HG02571 (cell line): ENCODE data around the gene PCBP3.
"Not testable (repeated sequence)": the region's sequence is repeated elsewhere in the genome, so short reads cannot be mapped to it uniquely, and the experiment has no call there.

ENCODE experiments used
- ATAC-seq: cut with Tn5 transposase; IDR thresholded peaks from one replicate; pipeline ENCODE4 v1.9.1; 2021; ENCODE audit warnings: mild to moderate bottlenecking, moderate library complexity; ENCODE audit not compliant: unreplicated experiment

PCBP3 gene

DNA sequence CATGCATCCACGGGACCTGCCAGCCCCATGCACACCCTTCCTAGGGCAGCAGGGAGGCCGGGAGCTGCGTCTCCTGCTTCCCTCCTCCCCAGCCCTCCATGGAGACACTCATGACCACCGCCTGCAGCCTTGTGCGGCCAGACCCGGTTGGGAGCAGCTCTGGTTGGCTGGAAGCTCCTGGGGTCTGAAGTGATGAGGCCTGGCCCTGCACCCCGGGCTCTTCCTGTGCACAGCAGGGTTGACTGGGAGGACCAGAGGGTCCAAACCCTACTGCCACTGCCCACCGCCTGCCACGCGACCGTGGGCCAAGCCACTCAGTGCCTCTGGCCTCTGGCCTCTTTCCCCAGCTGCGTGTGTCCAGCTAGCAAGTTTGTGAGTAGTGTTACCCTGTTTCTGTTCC lies 226.9 kb downstream of the PCBP3 start:
- no peak for ATAC-seq

DNA sequence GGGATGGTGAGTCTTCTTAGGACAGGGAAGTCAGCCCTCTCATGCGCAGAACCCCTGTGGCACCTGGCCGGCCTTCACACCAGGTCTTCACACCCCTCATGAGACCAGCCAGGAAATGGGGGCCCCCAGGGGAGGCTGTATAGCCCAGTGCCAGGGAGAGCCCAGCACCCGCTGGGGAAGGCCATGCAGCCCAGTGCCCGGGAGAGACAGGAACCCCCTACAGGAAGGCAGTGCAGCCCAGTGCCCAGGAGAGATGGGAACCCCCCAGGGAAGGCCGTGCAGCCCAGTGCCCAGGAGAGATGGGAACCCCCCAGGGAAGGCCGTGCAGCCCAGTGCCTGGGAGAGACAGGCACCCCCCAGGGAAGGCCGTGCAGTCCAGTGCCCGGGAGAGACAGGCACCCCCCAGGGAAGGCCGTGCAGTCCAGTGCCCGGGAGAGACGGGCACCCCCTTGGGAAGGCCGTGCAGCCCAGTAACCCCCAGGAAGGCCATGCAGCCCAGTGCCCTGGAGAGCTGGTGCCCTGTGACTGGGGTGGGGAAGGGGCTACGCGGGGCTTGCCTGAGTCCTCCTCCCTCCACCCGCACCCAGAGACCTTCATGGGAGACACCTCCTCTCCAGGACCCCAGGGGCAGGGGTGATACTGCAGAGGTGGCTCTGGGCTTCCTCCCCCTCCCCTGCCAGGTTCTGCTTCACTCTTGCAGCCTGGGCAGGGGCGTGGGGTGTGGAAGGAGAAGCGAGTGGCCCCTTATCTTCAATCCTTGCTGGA lies 227.5 kb downstream of the PCBP3 start:
- ATAC-seq: no peak

DNA sequence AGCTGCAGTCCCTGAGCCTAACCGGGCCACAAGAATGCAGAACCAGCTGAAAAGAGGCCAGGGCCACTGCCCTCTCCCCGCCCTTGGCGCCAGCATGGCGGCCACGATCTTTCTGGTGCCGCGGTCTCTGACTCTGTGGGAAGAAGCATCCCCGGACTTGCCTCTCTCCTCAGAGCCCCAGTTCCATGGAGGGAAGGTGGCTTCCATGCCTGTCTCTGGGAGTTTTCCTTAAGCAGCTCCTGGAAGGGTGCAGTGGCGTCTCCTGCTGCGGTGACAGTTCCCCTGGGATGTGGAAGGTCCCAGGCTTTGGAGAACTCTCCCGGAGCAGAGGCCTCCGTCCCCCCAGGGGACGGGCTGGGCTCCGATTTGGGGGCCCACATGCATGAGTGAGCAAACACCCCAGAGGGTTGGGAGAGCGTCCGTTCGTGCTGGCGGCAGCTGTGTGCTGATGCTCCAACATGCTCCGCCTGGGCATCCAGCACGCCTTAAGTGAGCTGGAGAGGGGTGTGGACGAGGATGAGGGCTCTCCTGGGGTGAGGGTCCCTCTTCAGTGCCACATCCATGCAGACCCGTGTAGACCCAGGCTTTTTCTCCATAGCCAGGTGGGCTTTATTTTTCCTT lies 228.2 kb downstream of the PCBP3 start:
- no peak for ATAC-seq

DNA sequence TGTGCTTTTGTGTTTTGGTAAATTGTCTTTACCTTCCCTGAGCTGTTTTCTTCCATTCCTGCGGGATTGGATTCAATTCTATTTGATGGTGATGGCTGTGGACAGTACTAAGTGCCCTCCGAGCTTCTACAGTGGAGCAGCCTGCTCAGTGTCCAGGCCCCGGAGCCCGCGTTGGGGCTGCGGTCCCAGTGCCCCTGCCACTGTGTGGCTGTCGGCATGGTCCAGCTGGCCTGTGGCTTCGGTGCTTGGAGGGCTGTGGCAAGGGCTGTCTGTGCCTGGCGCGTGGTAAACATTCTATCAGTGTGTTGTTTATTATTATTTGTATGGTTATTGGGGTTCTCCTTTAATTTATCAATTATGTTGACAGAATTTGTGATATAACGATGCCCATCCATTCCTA lies 228.9 kb downstream of the PCBP3 start:
- no peak for ATAC-seq

DNA sequence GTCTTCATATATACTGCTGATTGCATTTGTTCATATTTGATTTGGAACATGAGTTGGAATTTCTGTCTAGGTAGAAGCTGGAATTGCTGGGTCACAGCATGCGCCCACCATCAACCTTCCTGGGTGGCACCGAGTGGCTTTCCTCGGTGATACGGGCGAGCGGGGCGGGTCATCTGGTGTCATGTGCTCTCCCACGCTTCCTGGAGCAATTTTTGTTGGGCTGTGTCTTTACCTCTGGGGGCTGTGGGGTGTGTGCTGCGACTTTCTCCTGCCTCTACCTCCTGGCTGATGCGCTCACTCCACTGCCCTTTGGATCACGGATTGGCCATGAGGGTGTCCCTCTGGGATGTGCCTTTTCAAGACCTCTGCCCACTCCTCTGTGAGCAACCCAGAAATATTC lies 229.4 kb downstream of the PCBP3 start:
- no peak for ATAC-seq

DNA sequence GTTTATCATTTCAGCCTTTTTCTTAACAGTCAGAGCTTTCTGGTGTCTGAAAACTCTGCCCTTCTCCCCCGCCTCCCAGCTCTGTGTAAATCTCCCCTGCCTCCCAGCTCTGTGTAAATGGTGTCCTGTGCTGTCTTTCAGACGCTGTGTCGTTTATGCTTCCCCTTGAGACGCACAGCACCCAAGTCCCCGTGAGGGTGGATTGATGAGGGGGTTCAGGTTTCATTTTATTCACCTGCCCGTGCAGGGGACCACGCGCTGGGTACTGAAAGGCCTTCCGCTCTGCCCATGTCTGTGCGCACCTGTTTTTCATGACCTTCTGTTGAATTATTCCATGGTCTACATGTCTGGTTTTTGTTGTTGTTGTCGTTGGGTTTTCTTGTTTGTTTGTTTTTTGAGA lies 229.9 kb downstream of the PCBP3 start:
- no peak for ATAC-seq

DNA sequence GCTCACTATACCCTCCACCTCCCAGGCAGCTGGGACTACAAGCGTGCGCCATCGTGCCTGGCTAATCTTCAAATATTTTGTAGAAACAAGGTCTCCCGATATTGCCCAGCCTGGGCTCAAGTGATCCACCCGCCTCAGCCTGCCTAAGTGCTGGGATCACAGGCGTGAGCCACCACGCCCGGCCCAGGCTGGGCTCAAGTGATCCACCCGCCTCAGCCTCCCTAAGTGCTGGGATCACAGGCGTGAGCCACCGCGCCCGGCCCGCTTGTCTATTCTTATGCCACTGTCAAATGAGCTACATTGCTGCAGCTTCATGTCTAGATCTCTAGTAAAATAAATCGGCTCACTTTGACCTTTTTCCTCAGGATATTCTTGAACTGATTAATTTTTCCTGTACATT lies 230.3 kb downstream of the PCBP3 start:
- no peak for ATAC-seq

DNA sequence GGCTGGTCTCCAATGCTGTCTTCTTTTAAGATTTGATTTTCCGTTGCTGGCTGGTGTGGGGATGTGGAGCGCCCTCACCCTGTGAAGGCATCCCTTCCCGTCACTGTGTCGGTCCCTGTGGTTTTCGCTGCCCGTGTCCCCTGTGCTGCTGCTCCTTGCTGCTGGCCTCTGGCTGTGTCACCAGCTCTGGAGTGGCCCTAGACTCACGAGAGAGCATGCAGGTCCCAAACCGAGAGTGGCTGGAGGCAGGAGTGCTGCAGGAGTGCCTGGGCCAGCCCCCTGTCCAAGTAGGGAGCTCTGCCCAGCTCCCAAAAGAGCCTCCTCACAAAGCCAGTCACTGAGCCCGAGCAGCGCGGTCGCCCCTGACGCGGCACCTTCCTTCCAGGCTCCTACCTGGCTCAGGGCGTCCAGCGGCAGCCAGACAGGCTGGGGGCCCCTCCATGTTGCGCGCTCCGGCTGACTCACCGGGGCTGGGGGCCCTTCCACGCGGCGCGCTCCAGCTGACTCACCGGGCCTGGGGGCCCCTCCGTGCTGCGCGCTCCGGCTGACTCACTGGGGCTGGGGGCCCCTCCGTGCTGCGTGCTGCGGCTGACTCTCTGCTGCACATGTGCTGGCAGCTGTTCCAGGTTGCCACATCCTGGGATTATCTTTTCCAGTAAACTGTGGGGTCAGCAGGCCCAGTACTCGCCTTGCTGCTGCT lies 231.3 kb downstream of the PCBP3 start:
- ATAC-seq: no peak

DNA sequence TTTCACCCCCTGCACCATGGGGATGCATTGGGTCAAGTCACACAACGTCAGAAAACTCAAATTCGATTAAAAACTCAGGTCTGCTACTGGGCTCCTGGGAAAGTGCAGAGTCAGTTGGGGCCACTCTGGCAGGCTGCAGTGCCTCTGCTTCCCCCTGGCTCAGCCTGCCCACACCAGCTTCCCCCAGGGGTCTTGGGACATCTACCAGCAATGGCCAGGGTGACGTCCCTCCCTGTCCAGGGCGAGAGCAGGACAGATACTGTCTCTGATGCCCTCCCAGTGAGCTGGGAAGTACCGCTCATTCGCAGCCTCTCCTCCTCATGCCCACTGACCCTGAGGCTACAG lies 231.9 kb downstream of the PCBP3 start:
- no peak for ATAC-seq

DNA sequence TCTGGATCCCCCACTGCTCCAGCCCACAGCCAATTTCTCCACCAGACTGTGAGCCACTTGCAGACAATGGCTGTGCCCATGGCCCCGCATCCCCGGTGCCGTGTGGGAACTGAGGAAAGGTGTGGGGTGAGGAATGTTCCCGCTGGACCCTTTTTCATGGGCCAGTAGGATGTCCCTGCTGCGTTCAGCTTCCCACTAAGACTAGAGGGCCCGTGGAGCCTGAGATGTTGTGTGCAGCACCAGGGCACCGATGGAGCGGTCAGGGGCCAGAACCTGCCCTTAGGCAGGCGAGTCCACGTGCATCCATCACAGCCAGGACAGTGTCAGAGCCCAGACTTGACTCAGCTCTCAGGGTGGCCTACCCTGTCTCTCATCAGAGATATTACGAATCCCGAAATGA lies 232.4 kb downstream of the PCBP3 start:
- no peak for ATAC-seq

DNA sequence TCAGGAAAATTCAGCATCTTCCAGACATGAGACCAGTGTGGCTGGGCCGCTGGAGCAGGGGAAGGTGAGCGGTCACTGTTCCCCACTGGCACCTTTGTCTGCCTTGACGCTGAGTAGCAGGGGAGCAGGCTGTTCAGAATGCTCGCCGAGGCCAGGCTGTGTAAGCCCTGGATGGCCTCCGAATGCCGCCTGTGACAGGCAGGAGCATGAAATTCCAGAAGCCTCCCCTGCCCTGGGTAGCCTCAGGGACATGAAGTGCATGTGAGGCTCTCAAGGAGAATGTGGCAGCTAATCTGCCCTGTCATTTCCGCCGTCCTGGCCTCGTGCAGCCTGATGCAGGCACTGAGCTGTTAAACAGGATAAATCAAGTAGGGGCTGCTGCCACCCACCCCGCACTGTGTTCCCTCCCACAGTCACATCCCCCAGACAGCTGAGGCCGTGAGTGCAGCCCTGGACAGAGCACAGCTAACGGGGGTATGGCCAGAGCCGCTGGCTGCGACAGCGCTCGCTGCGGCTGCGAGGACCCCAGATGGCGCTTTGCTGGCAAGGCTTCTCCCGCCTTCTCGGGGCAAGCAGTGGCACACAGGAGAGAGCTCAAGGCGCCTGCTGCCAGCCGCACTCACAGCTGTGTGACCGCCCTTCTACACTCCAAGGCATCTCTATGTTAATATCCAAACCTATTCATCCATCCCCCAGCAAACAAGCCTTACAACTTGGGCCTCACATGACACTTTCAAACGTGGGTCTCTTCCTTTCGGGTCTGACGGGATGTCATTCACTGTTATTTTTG lies 233.1 kb downstream of the PCBP3 start:
- ATAC-seq: no peak

DNA sequence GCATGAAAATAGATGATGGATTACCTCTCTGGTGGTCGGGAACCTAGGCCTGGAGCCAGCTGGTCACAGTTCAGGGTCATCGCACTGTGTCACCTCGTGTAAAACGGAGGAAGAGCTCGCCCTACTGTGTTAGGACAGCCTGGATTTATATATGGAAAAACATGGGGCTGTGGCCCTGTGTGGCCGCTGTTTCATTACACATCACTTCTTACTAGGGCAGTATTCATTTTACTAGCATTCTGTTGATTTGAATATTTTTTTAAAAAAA lies 233.6 kb downstream of the PCBP3 start:
- no peak for ATAC-seq

DNA sequence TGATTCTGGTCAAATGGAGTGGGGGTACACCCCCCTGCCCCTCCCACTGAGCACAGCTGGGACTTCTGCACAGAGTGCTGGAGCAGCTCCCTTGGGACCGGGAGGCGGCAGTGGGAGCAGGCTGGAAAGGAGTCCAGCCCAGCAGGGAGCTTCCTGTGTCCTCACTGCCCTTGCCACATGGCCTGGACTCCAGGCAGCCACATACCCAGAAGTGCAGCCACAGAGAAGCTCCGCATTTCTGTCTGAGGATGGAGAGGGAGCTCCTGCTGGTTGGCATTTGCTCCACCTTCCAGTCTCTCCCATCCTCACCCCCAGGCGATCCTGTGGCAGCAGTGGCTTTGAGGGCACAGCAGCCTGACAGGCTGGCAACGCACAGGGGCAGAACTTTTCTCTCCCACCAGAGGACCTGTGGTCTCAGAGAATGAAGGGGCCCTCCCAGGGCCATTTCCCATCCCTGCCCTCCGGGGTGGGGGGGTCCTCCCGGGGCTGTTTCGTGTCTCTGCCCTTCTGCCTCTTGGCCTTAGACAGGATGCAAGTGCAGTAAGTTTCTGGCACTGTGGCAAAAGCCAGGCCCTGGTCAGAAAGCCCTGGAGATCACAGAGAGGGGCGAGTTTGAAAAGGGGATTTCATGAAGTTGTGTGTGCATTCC lies 234.4 kb downstream of the PCBP3 start:
- no peak for ATAC-seq

DNA sequence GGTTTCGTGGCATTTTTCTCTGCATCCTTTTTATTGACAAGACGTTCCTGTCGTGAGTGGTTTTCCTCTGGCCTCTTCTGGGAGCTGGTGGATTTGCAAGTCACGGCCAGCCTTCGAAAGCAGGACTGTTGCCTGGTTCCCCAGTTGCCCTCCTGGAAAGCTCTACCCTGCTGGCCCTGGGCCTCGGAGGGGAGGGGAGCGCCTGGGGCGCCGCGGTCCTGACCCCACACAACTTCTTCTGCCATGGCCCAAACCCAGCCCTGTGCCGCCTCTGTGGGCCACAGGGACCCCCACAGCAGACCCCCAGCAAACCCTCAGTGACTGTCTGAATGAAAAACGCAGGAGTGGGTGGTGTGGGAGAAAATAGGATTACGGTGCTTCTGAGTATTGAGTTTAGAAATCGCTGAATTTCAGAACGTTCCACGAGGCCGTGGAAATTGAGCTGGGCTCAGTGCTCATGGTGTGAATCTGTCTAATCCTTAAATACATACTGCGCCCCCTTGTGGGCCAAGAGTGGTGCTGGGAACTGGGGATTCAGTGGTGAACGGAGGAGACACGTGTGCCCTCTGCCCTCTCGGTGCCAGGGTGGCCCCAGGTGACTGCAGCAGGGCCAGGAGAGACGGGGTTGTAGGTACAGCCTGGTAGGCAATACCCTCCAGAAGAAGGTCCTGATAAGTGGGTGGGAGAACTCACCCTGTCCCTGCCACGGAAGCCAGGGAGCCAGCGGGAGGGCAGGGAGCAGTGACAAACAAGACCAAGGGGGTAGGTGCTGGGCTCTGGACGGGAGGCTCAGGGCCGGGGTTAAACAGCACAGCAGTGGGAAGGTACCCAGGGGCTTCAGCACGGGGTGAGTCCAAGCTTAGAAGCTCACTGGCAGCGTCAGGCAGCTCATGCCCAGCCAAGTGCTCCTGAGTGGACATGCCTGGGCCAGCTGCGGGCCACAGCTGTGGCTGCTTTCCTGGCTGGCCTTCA lies 236.9 kb downstream of the PCBP3 start:
- no peak for ATAC-seq

DNA sequence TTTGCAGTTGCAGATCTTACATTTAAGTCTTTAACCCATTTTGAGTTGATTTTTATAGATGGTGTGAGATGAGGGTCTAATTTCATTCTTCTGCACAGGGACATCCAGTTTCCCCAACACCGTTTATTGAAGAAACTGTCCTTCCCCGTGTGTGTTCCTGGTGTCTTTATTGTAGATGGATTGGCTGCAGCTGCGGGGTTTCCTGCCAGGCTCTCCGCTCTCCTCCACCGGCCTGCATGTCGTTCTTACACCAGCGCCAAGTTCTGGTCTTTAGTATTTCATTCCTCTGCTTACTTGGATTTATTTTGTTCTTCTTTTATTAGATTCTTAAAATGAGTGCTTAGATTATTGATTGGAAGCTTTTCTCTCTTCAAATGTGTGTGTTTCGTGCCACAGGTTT lies 239.1 kb downstream of the PCBP3 start:
- no peak for ATAC-seq

DNA sequence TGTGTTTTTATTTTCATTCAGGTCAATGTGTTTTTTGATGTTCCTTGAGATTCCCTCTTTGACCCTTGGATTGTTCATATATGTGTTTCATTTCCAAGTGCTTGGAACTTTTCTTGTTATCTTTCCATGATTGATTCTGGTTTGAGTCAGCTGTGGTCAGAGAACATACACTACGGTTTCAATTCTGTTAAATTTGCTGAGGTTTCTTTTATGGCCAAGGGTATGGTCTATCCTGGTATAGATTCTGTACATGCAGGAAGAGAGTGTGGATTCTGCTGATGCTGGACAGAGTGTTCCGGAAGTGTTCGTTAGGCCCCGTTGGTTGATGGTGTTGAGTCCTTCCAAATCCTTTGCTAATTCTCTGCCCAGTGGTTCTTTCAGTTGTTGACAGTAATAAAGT lies 239.6 kb downstream of the PCBP3 start:
- ATAC-seq: no peak

DNA sequence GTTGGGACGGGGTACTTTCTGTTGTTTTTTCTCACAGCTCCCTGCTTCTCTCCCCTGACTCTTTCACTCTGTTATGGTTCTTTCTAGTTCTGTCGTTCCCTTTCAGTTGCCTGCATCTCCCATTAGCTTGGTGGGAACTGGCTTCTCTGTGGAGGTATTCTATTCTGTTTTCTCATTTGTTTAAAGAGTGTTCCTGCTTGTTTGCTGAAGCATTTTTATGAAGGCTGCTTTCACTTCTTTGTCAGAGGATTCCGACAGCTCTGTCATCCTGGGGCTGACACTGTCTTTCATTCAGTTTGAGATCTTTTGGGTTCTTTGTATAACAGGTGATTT lies 242.0 kb downstream of the PCBP3 start:
- no peak for ATAC-seq

DNA sequence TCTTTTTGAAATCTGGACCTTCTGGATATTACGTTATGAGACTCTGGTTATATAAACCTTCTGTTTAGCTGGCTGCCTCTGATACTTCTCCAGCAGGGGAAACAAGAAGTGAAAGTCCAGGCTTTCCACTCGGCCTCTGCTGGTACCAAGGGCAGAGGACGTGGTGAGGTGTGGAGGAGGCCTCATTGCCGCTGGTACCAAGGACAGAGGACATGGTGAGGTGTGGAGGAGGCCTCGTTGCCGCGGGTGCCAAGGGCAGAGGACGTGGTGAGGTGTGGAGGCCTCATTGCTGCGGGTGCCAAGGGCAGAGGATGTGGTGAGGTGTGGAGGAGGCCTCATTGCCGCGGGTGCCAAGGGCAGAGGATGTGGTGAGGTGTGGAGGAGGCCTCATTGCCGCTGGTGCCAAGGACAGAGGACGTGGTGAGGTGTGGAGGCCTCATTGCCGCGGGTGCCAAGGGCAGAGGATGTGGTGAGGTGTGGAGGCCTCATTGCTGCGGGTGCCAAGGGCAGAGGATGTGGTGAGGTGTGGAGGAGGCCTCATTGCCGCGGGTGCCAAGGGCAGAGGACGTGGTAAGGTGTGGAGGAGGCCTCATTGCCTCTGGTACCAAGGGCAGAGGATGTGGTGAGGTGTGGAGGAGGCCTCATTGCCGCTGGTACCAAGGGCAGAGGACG lies 242.5 kb downstream of the PCBP3 start:
- not testable (repeated sequence) for ATAC-seq

DNA sequence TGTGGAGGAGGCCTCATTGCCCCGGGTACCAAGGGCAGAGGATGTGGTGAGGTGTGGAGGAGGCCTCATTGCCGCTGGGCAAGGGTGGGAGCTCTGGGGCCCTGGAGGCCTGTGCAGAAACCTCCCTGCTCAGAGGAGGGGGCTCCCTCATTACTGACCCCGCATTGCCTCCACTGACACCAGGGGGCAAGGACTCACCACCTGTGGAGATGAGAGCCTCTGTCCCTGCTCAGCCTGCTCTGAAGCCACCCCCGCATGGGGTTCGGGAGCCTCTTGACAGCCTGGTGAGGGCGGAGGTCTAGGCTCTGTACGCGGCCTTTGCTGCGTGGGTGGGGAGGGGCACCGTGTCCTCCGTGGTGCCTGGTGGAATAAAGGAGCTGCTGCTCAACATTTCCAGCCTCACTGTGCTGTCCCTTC lies 243.1 kb downstream of the PCBP3 start:
- ATAC-seq: no peak

DNA sequence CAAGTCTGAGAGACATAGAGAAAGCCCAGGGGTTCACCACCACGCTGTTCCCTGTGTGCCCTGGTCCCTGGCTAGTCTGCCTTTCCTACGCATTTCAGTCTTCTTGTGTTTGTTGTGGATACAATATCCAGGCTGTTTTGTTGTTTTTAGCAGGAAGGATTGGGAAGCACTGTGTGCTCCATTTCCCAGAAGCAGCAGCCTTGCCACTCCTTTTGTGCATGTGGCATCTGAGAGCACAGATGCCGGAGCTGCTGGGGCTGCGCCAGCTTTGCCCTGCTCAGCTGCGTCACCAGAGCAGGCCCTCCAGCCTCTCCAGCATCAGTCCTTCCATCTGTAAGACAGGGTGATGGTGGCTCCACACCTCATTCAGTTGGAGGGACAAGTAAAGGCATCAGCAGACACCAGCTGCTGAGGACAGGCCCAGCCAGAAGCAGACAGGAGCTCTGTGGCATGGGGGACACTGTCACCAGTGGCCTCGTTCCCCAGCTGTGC lies 243.6 kb downstream of the PCBP3 start:
- no peak for ATAC-seq
